Stimulated activated CD8-positive, alpha-beta memory T cell treated with anti-CD3 and anti-CD28 coated beads, Interleukin-12 subunit alpha, Interleukin-12 subunit beta, amount 100 ng/mL, for 24 hours (primary cell): ENCODE results near the gene DCLRE1A.

Experiments used
- DNase-seq: peaks from one replicate; pipeline ENCODE4 v3.0.0-alpha.2; 2020; ENCODE audit errors: extremely low read depth

Gene DCLRE1A

GRCh38 chr10:113788604-113789083 is 65.2 kb downstream of the DCLRE1A start:
- no peak for DNase-seq
